ENCODE measurements around the gene AOAH. TPM values are rescaled to one million over a fixed set of nuclear protein-coding genes. Genes with fewer than 3 reads are reported as not detected.

The AOAH gene
- total RNA-seq, 4 donors from 2014 or later: 1.1 to 4.8 (median 1.6) TPM

GRCh38 chr7:36606976-36607720, 117.1 kb downstream of the AOAH start:
- H3K27me3 ChIP-seq: no peaks in the 10 kb centered on the region
- no peaks in the 10 kb centered on the region for H3K36me3 ChIP-seq
- TF ChIP-seq CTCF (IDR thresholded peaks at IDR 0.05) (no peak), EP300 (IDR thresholded peaks at IDR 0.05) (no peak), POLR2A (IDR thresholded peaks at IDR 0.05) (no peak), POLR2AphosphoS5 (IDR thresholded peaks at IDR 0.05) (no peak)
- no peaks in the 10 kb centered on the region for H3K9me3 ChIP-seq
- no peak overlapping the region for H3K27ac ChIP-seq
- WGBS: 71% methylated on average over 6 of the region's 6 CpGs
- no peaks in the 10 kb centered on the region for H3K4me1 ChIP-seq
- H3K4me3 ChIP-seq: no peak overlapping the region
- DNase-seq (ENCODE audit: low spot score in 2 of 2): no peak

- Histone ChIP-seq H3K27me3 (no peaks in the 10 kb centered on the region), H3K36me3 (no peaks in the 10 kb centered on the region), H3K9me3 (no peaks in the 10 kb centered on the region), H3K4me1 (no peaks in the 10 kb centered on the region), H3K27ac (no peak overlapping the region), H3K4me3 (no peak overlapping the region)
- 84% methylated on average over 12 of the region's 12 CpGs for WGBS
- no peak for DNase-seq (ENCODE audit: low spot score in 2 of 2)
- no peak for TF ChIP-seq POLR2AphosphoS5 (IDR thresholded peaks at IDR 0.05)
- TF ChIP-seq EP300 (IDR thresholded peaks at IDR 0.05): no peak
These were observed 117.9 kb downstream of the AOAH start for GRCh38 chr7:36606153-36606975.

- TF ChIP-seq EP300 (IDR thresholded peaks at IDR 0.05) (no peak), POLR2A (IDR thresholded peaks at IDR 0.05) (no peak), CTCF (IDR thresholded peaks at IDR 0.05) (no peak), POLR2AphosphoS5 (IDR thresholded peaks at IDR 0.05) (no peak)
- WGBS: 54% methylated on average over 7 of the region's 7 CpGs
- no peaks in the 10 kb centered on the region for H3K4me1 ChIP-seq
- no peaks in the 10 kb centered on the region for H3K36me3 ChIP-seq
- no peak for DNase-seq (ENCODE audit: low spot score in 2 of 2)
- H3K27ac ChIP-seq: no peak overlapping the region
- no peaks in the 10 kb centered on the region for H3K27me3 ChIP-seq
- no peaks in the 10 kb centered on the region for H3K9me3 ChIP-seq
- no peak overlapping the region for H3K4me3 ChIP-seq
These were observed 118.8 kb downstream of the AOAH start for GRCh38 chr7:36605261-36606051.

- WGBS: 73% methylated on average over 3 of the region's 3 CpGs
- Histone ChIP-seq H3K4me3 (no peak overlapping the region), H3K27ac (no peak overlapping the region), H3K36me3 (no peaks in the 10 kb centered on the region), H3K27me3 (no peaks in the 10 kb centered on the region), H3K4me1 (no peaks in the 10 kb centered on the region), H3K9me3 (no peaks in the 10 kb centered on the region)
- TF ChIP-seq POLR2A (IDR thresholded peaks at IDR 0.05): no peak
- no peak for TF ChIP-seq CTCF (IDR thresholded peaks at IDR 0.05)
- no peak for TF ChIP-seq EP300 (IDR thresholded peaks at IDR 0.05)
- TF ChIP-seq POLR2AphosphoS5 (IDR thresholded peaks at IDR 0.05): no peak
- DNase-seq (ENCODE audit: low spot score in 2 of 2): no peak
These were observed 119.5 kb downstream of the AOAH start for GRCh38 chr7:36604806-36605205.

- DNase-seq (ENCODE audit: low spot score in 2 of 2): no peak
- Histone ChIP-seq H3K9me3 (no peaks in the 10 kb centered on the region), H3K36me3 (no peaks in the 10 kb centered on the region), H3K4me3 (no peak overlapping the region), H3K27ac (no peak overlapping the region), H3K27me3 (no peaks in the 10 kb centered on the region), H3K4me1 (no peaks in the 10 kb centered on the region)
- WGBS: 97% methylated on average over 7 of the region's 7 CpGs
- TF ChIP-seq POLR2AphosphoS5 (IDR thresholded peaks at IDR 0.05) (no peak), EP300 (IDR thresholded peaks at IDR 0.05) (no peak), CTCF (IDR thresholded peaks at IDR 0.05) (no peak), POLR2A (IDR thresholded peaks at IDR 0.05) (no peak)
These were observed 121.1 kb downstream of the AOAH start for GRCh38 chr7:36602934-36603887.

Data from suprapubic skin (tissue), 4 donors.